Ishikawa (cell line): ENCODE data around the gene CBY1.

Experiments
- CEBPB ChIP-seq: IDR thresholded peaks from 2 replicates; pipeline ENCODE4 v1.6.1; 2012
- CREB1 ChIP-seq: IDR thresholded peaks from 2 replicates; pipeline ENCODE4 v1.6.1; 2012; ENCODE audit warnings: low read depth
- EGR1 ChIP-seq: IDR thresholded peaks from 2 replicates; pipeline ENCODE4 v1.6.1; 2012
- EP300 ChIP-seq: IDR thresholded peaks from 2 replicates; pipeline ENCODE4 v1.6.1; 2012; ENCODE audit warnings: borderline replicate concordance
- FOXM1 ChIP-seq: IDR thresholded peaks from 2 replicates; pipeline ENCODE4 v1.6.1; 2012; ENCODE audit warnings: low read depth, borderline replicate concordance
- MAX ChIP-seq: IDR thresholded peaks from 2 replicates; pipeline ENCODE4 v1.6.1; 2012
- NFIC ChIP-seq: IDR thresholded peaks from 2 replicates; pipeline ENCODE4 v1.6.1; 2012
- RAD21 ChIP-seq: IDR thresholded peaks from 2 replicates; pipeline ENCODE4 v1.6.1; 2012; ENCODE audit warnings: low read depth
- REST ChIP-seq: IDR thresholded peaks from 2 replicates; pipeline ENCODE4 v1.6.1; 2012; ENCODE audit warnings: low read depth, mild to moderate bottlenecking
- TAF1 ChIP-seq: IDR thresholded peaks from 2 replicates; pipeline ENCODE4 v1.6.1; 2012; ENCODE audit warnings: low read depth, mild to moderate bottlenecking
- TCF12 ChIP-seq: IDR thresholded peaks from 2 replicates; pipeline ENCODE4 v1.6.1; 2012; ENCODE audit warnings: low read depth
- TEAD4 ChIP-seq: IDR thresholded peaks from 2 replicates; pipeline ENCODE4 v1.6.1; 2012
- USF1 ChIP-seq: IDR thresholded peaks from 2 replicates; pipeline ENCODE4 v1.6.1; 2012
- YY1 ChIP-seq: IDR thresholded peaks from 2 replicates; pipeline ENCODE4 v1.6.1; 2012; ENCODE audit warnings: low read depth
- ZBTB7A ChIP-seq: IDR thresholded peaks from 2 replicates; pipeline ENCODE4 v1.6.1; 2012; ENCODE audit warnings: low read depth

Gene CBY1

GRCh38 chr22:38681582-38682335 lies 25.3 kb downstream of the CBY1 start, which contains the start of gene TOMM22:
TOMM22 (plus strand) TSS chr22:38681957; CDS start chr22:38681979, 22 bp downstream.
- TF ChIP-seq EP300 (no peak; the same call in 1 of the 2 replicates), MAX (peak; percentile 87), USF1 (no peak), ZBTB7A (no peak), RAD21 (peak; percentile 32; the same call in 1 of the 2 replicates), CEBPB (no peak; the same call in 1 of the 2 replicates), CREB1 (no peak), TAF1 (peak; percentile 96), YY1 (peak; percentile 99), TCF12 (peak; percentile 85), EGR1 (peak; percentile 57), REST (peak; percentile 31; the same call in 1 of the 2 replicates), TEAD4 (peak; percentile 19; the same call in 1 of the 2 replicates), NFIC (no peak; the same call in 1 of the 2 replicates), FOXM1 (no peak)

GRCh38 chr22:38684895-38685294 lies 28.5 kb downstream of the CBY1 start:
- TF ChIP-seq CEBPB (no peak), TEAD4 (no peak), YY1 (no peak), FOXM1 (no peak), ZBTB7A (no peak), EGR1 (no peak), EP300 (no peak), MAX (no peak), USF1 (no peak), NFIC (no peak), RAD21 (no peak), REST (no peak), TAF1 (no peak), CREB1 (no peak), TCF12 (no peak)

GRCh38 chr22:38685761-38686160 lies 29.3 kb downstream of the CBY1 start:
- TF ChIP-seq ZBTB7A, result no peak
- no peak for TF ChIP-seq YY1
- TF ChIP-seq TCF12, result no peak
- no peak for TF ChIP-seq NFIC

- TF ChIP-seq ZBTB7A, result no peak
- no peak for TF ChIP-seq USF1
- TF ChIP-seq NFIC, result no peak
- no peak for TF ChIP-seq MAX
- no peak for TF ChIP-seq CEBPB
- no peak for TF ChIP-seq EGR1
- no peak for TF ChIP-seq YY1
- no peak for TF ChIP-seq TCF12
- no peak for TF ChIP-seq TEAD4
- TF ChIP-seq REST, result no peak
- TF ChIP-seq RAD21, result no peak
- no peak for TF ChIP-seq CREB1
- no peak for TF ChIP-seq FOXM1
- no peak for TF ChIP-seq EP300
- TF ChIP-seq TAF1, result no peak
These were observed 33.2 kb downstream of the CBY1 start for GRCh38 chr22:38689651-38690050.
